HG02943 (cell line): ENCODE measurements around the gene SPTBN1.
"Not testable (repeated sequence)": the region's sequence is repeated elsewhere in the genome, so short reads cannot be mapped to it uniquely, and the experiment has no call there.

ENCODE experiments used
- ATAC-seq: cut with Tn5 transposase; IDR thresholded peaks from one replicate; pipeline ENCODE4 v1.9.1; 2021; ENCODE audit warnings: mild to moderate bottlenecking, low read depth, moderate library complexity; ENCODE audit not compliant: unreplicated experiment

The SPTBN1 gene

GRCh38 chr2:54523324-54523959 is 67.3 kb downstream of the SPTBN1 start:
- ATAC-seq, result no peak

- ATAC-seq, result no peak
These were observed 68.3 kb downstream of the SPTBN1 start for GRCh38 chr2:54524226-54524991.

- no peak for ATAC-seq
These were observed 69.2 kb downstream of the SPTBN1 start for GRCh38 chr2:54525321-54525720.

DNA sequence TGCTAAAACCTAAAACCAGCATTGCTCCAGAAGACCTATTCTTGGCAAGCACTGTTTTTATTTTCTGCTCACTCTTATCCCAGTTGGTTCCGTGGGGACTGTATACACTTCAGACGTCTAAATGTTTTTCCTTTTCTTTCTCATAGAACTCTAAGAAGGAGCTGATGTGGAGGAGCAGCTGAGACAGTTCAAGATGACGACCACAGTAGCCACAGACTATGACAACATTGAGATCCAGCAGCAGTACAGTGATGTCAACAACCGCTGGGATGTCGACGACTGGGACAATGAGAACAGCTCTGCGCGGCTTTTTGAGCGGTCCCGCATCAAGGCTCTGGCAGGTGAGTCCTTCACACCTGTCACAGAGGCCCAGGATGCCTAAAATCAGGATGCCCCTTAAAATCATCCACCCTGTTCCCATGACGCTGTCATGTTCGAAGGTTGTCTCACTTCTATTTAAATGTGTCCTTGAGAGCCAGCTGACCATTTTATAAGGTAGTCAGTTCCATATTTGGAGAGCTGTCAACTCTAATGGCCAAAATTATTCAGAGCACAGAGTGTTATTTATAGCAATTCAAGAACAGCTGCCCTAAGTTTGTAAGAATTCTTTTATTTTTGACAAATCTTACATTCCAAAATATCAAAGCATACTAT is 70.2 kb downstream of the SPTBN1 start:
- no peak for ATAC-seq

DNA sequence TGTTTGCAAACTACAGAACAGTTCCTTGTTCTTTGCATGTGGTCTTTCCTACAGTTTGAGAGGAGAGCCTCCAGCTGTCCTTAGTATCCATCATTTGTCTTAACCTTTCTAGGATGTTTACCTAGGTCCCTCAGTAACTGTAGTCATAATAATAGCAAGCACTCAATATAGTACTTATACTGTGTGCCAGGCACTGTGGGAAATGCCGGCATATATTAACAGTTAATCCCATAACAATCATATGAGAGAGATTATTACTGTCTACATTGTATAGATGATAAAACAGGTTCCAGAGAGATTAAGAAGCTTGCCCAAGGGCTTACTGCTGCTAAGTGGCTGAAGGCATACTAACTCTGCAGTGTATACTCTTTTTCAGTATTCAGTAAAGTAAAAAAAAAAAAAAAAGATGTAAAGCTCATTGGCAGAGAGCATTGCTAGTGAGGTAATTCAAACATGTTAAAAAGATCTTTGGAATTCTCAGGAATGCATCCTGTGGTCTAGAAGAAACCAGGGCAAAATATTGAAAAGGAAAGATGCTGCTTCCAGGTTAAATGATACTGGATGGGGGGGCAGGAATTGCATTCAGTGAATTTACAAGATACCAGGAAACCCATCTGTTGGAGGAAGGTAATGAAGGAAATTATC is 72.3 kb downstream of the SPTBN1 start:
- ATAC-seq, result no peak

- ATAC-seq, result not testable (repeated sequence)
These were observed 73.4 kb downstream of the SPTBN1 start for GRCh38 chr2:54529518-54529917.

DNA sequence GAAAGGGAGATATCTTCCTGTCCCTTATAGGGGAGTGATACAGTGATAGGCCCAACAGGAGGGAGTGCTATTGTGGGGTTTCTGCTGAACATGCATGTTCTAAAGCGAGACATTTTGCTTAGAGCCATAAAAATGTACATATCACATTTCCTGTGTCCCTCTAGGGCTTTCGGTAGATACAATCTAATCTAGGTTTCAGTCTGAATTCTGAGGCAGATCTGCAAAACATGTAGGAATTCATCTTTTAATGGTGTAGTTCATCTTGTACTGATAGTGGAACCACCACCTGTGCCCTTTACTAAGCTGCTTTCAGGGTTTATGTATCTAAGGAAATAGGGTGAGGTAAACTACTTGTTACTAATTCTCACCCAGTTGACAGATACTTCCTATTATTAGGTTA is 73.8 kb downstream of the SPTBN1 start:
- no peak for ATAC-seq

- no peak for ATAC-seq
These were observed 75.4 kb downstream of the SPTBN1 start for GRCh38 chr2:54531558-54531957.

DNA sequence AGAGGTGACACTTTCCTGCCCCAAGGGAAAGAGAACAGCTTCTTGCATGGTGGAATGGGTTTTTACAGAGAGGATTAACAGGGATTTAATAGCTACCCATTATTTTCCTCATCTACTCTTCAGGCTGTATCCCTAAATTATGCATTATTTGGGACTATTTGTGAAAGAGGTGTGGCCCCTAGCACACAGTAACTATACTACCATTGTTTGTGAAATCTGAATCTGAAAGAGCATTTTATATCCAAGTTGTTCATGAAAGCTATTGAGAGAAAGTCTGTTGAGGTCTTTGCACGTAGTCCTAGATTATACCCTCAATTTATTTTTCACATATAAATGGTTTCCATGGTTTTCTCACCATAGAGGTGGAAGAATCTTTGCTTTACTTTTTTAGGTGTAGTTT is 78.1 kb downstream of the SPTBN1 start:
- ATAC-seq, result no peak

GRCh38 chr2:54534625-54535024 is 78.5 kb downstream of the SPTBN1 start:
- ATAC-seq, result no peak

GRCh38 chr2:54535599-54536195 is 79.6 kb downstream of the SPTBN1 start:
- no peak for ATAC-seq

GRCh38 chr2:54536720-54537119 is 80.6 kb downstream of the SPTBN1 start:
- ATAC-seq, result no peak

DNA sequence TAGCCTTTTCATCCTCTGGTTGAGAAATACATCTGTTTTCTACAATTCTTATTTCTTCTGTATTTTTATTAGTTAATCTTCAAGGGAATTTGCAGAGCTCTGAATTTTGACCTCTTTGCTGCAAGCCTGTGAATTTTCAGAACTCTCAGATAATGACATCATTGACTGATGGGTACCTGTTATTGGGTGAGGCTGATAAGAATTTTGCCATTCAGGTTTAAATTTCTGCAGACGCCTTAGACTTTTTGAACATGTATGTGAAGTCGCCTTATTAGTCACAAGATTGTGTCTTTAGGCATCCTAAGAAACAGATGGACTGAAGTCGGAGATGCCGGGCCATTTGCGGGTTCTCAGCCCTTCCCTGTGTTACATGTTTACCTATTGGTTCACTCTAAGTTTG is 82.4 kb downstream of the SPTBN1 start:
- ATAC-seq, result no peak

GRCh38 chr2:54539683-54540082 is 83.6 kb downstream of the SPTBN1 start:
- ATAC-seq, result no peak

GRCh38 chr2:54540194-54540593 is 84.1 kb downstream of the SPTBN1 start:
- ATAC-seq, result no peak

DNA sequence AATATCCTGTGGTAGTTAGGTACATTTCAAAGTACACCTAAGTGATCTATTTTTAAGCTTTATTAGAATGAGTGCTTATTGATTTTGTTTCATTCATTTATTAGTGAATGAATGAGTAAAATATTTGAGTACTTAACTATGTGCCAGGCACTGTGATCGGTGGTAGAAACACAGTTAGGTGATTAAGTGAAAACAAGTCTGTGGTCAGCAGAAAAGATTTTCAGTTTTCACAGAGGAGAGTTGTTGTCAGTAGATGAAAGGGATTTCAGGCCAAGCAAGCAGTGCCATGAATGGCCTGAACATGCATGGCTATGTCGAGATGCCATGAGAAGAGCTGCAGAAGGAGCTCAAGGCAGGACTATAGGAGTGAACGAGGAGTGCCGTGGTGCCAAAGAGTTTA is 85.9 kb downstream of the SPTBN1 start:
- no peak for ATAC-seq

DNA sequence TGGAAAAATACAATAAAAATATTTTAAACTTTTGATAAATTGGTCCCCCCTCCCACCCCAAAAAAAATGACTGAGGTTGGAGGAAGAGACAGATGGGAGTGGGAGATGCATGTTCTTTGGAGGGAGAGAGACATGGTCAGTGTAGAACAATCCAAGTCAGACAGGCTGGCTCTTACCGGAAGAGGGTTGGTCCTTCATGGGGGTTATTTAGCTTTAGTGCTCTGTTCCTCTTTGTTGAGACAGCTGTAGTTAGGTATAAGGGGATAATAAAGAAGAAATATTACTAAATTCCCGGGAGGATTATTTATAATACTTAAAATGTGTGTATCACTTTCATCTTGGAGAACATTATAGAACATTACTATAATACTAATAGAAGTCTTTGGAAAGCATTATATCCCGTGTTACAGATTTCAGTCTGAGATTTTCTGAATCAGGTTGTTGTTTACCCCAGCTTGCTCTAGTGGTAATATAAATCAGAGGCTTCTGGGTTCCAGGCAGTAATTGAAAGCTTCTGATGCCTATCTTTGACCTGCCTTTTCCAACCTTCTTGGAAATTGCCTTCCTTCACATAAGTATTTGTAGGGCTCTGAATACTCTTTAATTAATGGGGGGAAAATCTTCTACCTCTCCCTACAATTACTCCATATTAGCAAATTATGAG is 87.7 kb downstream of the SPTBN1 start:
- no peak for ATAC-seq

DNA sequence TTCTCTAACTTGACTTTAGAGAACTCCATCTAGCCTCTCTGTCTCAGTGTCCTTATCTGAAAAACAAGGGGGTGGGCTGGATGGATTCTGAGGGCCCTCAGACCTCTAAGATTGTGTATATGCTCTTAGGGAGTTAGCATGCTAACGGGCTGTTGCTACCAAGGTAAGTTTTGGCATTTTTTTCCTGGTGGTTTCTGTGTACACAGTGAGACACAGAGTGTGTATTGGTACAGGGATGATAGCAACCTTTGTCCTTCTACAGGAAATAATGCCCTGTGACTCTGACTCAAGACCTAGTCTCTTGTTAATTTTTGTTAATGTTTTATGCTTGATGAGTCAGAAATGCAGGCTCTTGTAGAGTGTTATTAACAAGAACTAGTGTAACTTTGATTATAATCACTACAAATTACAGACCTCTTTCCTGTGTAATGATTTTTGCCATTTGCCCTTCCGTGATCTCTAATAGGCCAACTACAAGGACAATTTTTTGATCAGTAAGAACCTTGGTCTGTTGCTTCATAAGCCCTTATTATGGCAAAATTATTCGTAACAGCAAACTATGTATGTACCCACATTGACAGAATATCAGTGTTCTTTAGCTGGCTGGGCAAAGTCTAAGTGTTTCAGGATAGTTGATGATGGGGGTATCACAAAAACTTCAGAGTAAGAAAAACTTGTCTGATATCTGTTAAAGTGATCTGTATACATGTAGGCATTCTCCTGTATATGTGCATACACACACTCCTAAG is 89.7 kb downstream of the SPTBN1 start:
- ATAC-seq, result peak; percentile 59

GRCh38 chr2:54546518-54546917 is 90.4 kb downstream of the SPTBN1 start:
- ATAC-seq, result no peak
